Measurements from ENCODE around the gene CASP2.

DNA sequence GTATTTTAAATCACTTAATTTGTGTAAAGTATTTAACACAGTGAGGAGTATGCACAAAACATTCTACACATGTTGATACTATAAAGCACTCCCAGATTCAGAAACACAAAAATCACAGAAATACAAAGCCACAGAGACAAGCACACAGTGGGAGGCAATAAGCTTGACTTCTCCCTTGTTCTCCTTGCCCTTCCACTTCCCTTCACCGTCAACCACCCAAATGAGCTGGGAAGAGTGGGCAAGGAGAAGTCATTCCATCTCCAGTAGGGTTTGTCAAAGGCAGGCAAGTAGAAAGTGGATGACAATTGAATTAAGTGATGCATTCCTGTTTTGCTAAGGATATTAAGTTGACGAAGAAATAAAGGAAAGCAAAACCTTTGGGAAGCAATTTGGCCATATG, 7.6 kb upstream of the CASP2 start:
- TF ChIP-seq, protein P1, sequence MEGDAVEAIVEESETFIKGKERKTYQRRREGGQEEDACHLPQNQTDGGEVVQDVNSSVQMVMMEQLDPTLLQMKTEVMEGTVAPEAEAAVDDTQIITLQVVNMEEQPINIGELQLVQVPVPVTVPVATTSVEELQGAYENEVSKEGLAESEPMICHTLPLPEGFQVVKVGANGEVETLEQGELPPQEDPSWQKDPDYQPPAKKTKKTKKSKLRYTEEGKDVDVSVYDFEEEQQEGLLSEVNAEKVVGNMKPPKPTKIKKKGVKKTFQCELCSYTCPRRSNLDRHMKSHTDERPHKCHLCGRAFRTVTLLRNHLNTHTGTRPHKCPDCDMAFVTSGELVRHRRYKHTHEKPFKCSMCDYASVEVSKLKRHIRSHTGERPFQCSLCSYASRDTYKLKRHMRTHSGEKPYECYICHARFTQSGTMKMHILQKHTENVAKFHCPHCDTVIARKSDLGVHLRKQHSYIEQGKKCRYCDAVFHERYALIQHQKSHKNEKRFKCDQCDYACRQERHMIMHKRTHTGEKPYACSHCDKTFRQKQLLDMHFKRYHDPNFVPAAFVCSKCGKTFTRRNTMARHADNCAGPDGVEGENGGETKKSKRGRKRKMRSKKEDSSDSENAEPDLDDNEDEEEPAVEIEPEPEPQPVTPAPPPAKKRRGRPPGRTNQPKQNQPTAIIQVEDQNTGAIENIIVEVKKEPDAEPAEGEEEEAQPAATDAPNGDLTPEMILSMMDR (IDR thresholded peaks at IDR 0.05): no peak
- TF ChIP-seq POLR2A (IDR thresholded peaks at IDR 0.05): no peak
